ENCODE measurements around the gene SKIC8. TPM values are rescaled to one million over a fixed set of nuclear protein-coding genes. Genes with fewer than 3 reads are reported as not detected.
A peak's percentile ranks its signal among the peaks of the same experiment; 100 is the strongest.

Gene SKIC8
- total RNA-seq, 1 donor from 2014 or later: 38.3 TPM

- no peak for ATAC-seq
These were observed 22.4 kb upstream of the SKIC8 start for GRCh38 chr15:78321786-78322185.

GRCh38 chr15:78321041-78321570, 21.7 kb upstream of the SKIC8 start:
- no peak for ATAC-seq

GRCh38 chr15:78320183-78320582, 20.8 kb upstream of the SKIC8 start:
- no peak for ATAC-seq

GRCh38 chr15:78319588-78319987, 20.2 kb upstream of the SKIC8 start:
- no peak for ATAC-seq

- ATAC-seq: peak; percentile 64
These were observed 17.9 kb upstream of the SKIC8 start for GRCh38 chr15:78317145-78317836.

GRCh38 chr15:78316283-78317083, 17.1 kb upstream of the SKIC8 start:
- no peak for ATAC-seq

- ATAC-seq: no peak
These were observed 16.4 kb upstream of the SKIC8 start for GRCh38 chr15:78315686-78316282.

GRCh38 chr15:78314181-78314581, 14.8 kb upstream of the SKIC8 start:
- no peak for ATAC-seq

GRCh38 chr15:78313383-78313782, 14.0 kb upstream of the SKIC8 start:
- ATAC-seq: no peak

- ATAC-seq: no peak
These were observed 13.5 kb upstream of the SKIC8 start for GRCh38 chr15:78312957-78313356.

- no peak for ATAC-seq
These were observed 13.1 kb upstream of the SKIC8 start for GRCh38 chr15:78312536-78312935.

- no peak for ATAC-seq
These were observed 11.9 kb upstream of the SKIC8 start for GRCh38 chr15:78311292-78311691.

GRCh38 chr15:78308422-78309032, 9.1 kb upstream of the SKIC8 start:
- ATAC-seq: peak; percentile 72

- no peak for ATAC-seq
These were observed 8.6 kb upstream of the SKIC8 start for GRCh38 chr15:78307976-78308375.

GRCh38 chr15:78306176-78306774, 6.9 kb upstream of the SKIC8 start:
- ATAC-seq: no peak

GRCh38 chr15:78304216-78305066, 5.0 kb upstream of the SKIC8 start:
- no peak for ATAC-seq

GRCh38 chr15:78302579-78303312, 3.3 kb upstream of the SKIC8 start:
- ATAC-seq: no peak

- ATAC-seq: no peak
These were observed 2.4 kb upstream of the SKIC8 start for GRCh38 chr15:78301828-78302227.

- ATAC-seq: no peak
These were observed 1.9 kb upstream of the SKIC8 start for GRCh38 chr15:78301326-78301725.

- ATAC-seq: no peak
These were observed 7.2 kb downstream of the SKIC8 start for GRCh38 chr15:78292219-78292618.

- ATAC-seq: peak; percentile 90
These were observed 7.7 kb downstream of the SKIC8 start for GRCh38 chr15:78291698-78292097.

Data from esophagus mucosa (tissue), 1 donor.